ENCODE measurements around the gene FAM81B.
"Not testable (repeated sequence)": the region's sequence is repeated elsewhere in the genome, so short reads cannot be mapped to it uniquely, and the experiment has no call there.

Gene FAM81B

GRCh38 chr5:95390812-95391492, at the start of gene FAM81B:
Gene FAM81B (plus strand): TSS chr5:95391366. CDS start chr5:95391390, 24 bp downstream.
- Histone ChIP-seq H3K36me3 (no peaks in the 10 kb centered on the region), H3K4me3 (ENCODE audit: low read depth in 1 of 2, low read length in 1 of 2) (no peak within 1 kb of the TSS), H3K9me3 (no peaks in the 10 kb centered on the region), H3K27ac (no peak within 1 kb of the TSS), H3K4me1 (ENCODE audit: control insufficient read depth in 1 of 2, insufficient read depth in 1 of 2, low read depth in 1 of 2, low read length in 1 of 2) (no peaks in the 10 kb centered on the region), H3K27me3 (no peaks in the 10 kb centered on the region)
- no peak for TF ChIP-seq CTCF (IDR thresholded peaks at IDR 0.05)

GRCh38 chr5:95341444-95341843, 49.7 kb upstream of the FAM81B start:
- not testable (repeated sequence) for H3K9me3 ChIP-seq; H3K4me1 ChIP-seq (ENCODE audit: control insufficient read depth in 1 of 2, insufficient read depth in 1 of 2, low read depth in 1 of 2, low read length in 1 of 2); H3K27ac ChIP-seq; H3K27me3 ChIP-seq; H3K4me3 ChIP-seq (ENCODE audit: low read depth in 1 of 2, low read length in 1 of 2); H3K36me3 ChIP-seq

DNA sequence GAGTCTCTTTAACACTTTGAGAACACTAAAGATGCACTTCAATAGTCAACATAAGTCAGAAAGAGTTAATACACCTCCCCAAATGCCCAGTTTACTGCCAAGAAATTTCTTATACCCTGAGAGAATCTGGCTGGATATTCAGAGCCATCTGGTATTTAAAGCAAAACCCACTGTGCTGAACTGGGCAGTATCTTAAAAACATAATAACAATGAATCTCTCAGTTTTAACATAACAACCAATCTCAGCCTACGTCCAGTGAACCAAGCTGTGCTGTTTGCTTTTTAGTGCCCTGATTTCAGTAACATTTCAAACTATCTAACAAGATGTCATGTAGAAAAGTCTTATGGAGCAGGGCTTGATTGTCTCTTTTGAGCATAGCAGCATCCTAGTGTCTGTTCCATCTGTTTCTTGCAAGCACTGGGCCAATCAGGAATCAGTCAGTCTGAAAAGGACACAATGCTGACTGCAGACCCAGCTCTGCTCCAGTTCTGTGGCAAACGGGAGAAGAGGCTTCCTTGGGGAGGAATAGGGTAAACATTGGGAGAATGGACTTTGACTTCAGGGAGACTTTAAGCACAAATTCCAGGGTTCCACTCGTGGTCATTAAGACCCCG, 43.6 kb upstream of the FAM81B start:
- Histone ChIP-seq H3K27me3 (no peaks in the 10 kb centered on the region), H3K9me3 (no peaks in the 10 kb centered on the region), H3K4me3 (ENCODE audit: low read depth in 1 of 2, low read length in 1 of 2) (no peak overlapping the region), H3K36me3 (no peaks in the 10 kb centered on the region), H3K4me1 (ENCODE audit: control insufficient read depth in 1 of 2, insufficient read depth in 1 of 2, low read depth in 1 of 2, low read length in 1 of 2) (no peaks in the 10 kb centered on the region), H3K27ac (no peak overlapping the region)
- TF ChIP-seq CTCF (IDR thresholded peaks at IDR 0.05), result no peak

DNA sequence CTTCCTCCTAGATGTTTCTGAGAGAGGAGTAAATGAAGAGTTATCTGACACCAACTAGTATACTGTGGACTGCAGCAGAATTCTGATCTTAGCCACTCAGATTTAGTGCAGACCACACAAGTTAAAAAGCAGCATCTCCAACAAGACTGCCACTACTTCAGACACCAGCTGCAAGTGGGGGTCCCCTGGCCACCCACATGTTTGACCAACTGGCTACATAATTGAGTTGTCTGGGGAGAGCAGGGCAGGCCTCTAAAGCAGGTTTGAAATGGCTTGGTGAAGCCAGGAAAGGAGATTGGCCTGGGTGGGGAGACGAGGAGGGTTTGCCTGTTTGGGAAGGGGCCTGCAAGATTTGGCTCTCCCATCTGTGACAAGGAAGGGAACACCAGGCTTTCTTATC, 40.5 kb upstream of the FAM81B start:
- TF ChIP-seq CTCF (IDR thresholded peaks at IDR 0.05), result no peak
- H3K36me3 ChIP-seq, result no peaks in the 10 kb centered on the region
- H3K4me3 ChIP-seq (ENCODE audit: low read depth in 1 of 2, low read length in 1 of 2), result no peak overlapping the region
- no peaks in the 10 kb centered on the region for H3K9me3 ChIP-seq
- no peaks in the 10 kb centered on the region for H3K27me3 ChIP-seq
- no peaks in the 10 kb centered on the region for H3K4me1 ChIP-seq (ENCODE audit: control insufficient read depth in 1 of 2, insufficient read depth in 1 of 2, low read depth in 1 of 2, low read length in 1 of 2)
- H3K27ac ChIP-seq, result no peak overlapping the region

DNA sequence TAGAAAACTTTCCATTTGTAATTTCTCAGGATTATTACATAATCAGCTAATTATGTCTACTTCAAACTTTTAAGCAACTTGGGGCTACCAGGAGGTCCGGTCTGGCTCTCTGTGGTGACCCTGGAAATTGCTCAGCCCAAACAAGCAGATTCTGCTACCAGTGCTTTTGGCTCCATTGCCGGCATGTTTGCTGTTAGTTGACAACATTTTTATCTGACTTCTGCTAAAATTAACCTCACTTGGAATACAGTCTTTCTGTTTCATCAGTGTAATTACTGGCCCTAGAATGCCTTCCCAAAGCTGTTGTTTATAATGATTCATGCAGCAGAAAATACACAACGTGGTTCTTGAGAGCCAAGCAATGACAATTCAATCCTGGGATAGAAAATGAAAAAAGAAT, 38.5 kb upstream of the FAM81B start:
- no peaks in the 10 kb centered on the region for H3K4me1 ChIP-seq (ENCODE audit: control insufficient read depth in 1 of 2, insufficient read depth in 1 of 2, low read depth in 1 of 2, low read length in 1 of 2)
- no peaks in the 10 kb centered on the region for H3K36me3 ChIP-seq
- H3K4me3 ChIP-seq (ENCODE audit: low read depth in 1 of 2, low read length in 1 of 2), result no peak overlapping the region
- H3K9me3 ChIP-seq, result no peaks in the 10 kb centered on the region
- no peak for TF ChIP-seq CTCF (IDR thresholded peaks at IDR 0.05)
- H3K27ac ChIP-seq, result no peak overlapping the region
- no peaks in the 10 kb centered on the region for H3K27me3 ChIP-seq

GRCh38 chr5:95358320-95358719, 32.8 kb upstream of the FAM81B start:
- Histone ChIP-seq H3K27me3 (no peaks in the 10 kb centered on the region), H3K9me3 (no peaks in the 10 kb centered on the region), H3K4me3 (ENCODE audit: low read depth in 1 of 2, low read length in 1 of 2) (no peak overlapping the region), H3K4me1 (ENCODE audit: control insufficient read depth in 1 of 2, insufficient read depth in 1 of 2, low read depth in 1 of 2, low read length in 1 of 2) (no peaks in the 10 kb centered on the region), H3K27ac (no peak overlapping the region), H3K36me3 (no peaks in the 10 kb centered on the region)
- no peak for TF ChIP-seq CTCF (IDR thresholded peaks at IDR 0.05)
